ENCODE measurements around the gene MYO5A.
A peak's percentile ranks its signal among the peaks of the same experiment; 100 is the strongest.

Gene MYO5A

DNA sequence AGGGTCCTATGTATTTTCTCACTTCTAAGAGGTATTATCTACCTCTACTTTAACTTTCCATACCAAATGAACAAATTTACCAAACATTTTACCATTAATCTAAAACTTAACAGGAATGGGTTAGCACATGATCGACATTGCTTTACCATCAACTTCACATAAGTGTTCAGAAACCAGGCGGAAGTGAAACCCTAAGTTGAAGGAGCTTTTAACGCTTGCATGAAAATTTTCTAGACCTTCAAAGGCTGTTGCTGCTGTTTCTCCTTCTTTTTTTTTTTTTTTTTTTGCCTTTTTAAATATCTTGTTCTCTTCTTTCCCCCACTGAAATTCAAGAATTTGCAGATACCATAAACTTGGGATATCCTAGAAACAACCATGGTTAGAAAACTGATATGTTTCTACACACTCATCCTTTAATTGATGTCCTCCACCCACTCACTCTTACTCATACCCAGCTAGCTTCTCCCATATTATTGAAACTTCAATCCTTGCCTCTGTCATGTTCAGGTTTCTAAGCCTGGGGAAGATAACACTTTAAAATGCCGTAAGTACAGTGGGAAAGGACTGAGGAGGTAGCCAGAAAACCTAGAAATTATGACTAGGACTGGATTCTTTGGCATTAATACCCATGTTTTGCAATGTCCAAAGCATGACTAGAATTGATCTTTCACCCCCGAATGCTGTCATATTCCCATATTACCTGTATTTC lies 24.7 kb downstream of the MYO5A start:
- no peak for DNase-seq

DNA sequence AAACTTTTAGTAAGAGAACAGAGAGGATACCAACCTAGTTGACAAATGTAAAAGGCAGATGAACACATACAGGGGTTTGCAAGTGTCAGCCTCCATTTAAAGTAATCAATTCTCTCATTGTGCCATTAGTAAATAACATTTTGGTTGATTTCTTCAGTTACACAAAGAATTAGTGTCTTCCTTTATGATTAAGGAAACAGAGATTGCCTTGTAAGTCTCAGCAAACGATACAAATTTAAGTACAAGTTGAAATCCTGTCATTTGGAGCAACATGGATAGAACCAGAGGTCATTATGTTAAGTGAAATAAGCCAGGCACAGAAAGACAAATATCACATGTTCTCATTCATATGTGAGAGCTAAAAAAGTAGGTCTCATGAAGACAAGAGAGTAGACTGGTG lies 26.1 kb downstream of the MYO5A start:
- DNase-seq = no peak

DNA sequence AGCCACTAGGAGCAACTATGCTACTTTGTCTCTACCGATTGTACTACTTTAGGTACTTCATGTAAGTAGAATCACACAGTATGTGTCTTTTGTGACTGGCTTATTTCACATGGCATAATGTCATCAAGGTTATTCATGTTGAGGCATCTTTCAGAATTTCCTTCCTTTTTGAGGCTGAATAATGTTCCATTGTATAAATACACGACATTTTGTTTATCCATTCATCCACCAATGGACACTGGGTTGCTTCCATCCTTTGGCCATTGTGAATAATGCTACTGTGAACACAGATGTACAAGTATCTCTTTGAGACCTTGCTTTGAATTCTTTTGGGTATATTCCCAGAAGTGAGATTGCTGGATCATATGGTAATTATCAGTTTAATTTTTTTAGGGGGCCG lies 29.2 kb downstream of the MYO5A start:
- no peak for DNase-seq

DNA sequence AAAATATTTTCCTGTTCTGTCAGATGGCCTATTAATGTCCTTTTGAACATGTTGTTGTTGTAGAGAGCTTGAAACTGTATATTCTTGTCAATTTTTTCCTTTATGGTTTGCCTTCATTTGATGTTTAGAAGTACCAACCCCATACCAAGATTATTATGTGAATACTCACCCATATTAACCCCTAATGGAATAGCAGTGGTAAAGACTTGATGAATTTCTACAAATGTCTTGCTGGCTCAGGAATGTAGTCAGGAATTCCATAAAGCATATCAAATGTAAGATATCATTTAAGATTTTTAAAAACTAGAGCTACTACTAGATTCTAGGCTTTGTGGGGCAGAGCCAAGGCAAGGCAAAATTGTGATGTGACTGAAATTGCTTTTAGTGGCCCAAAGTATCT lies 30.0 kb downstream of the MYO5A start:
- DNase-seq = no peak

DNA sequence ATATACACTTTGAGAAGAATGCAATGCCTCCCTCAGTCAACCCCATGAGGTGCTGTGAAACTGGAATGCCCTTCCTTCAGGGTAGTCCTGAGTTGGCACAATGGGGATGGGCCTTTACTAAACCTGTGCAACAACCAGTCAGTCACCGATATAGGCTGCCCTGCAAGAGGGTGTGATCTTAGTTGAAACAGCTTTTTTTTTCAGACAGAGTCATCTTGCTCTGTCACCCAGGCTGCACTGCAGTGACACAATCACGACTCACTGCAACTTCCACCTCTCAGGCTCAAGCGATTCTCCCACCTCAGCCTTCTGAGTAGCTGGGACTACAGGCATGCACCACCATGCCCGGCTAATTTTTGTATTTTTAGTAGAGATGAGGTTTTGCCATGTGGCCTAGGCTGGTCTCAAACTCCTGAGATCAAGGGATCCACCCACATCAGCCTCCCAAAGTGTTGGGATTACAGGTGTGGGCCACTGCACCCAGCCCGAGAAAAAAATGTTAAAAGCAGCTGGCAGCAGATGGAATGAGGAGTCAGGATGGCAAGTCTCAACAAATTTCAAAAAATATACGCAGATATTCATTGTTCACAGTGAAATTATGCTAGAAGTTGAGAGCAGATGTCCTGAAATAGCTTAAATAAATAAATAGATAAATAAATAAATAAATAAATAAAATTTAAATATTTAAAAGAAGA lies 31.8 kb downstream of the MYO5A start:
- no peak for DNase-seq

DNA sequence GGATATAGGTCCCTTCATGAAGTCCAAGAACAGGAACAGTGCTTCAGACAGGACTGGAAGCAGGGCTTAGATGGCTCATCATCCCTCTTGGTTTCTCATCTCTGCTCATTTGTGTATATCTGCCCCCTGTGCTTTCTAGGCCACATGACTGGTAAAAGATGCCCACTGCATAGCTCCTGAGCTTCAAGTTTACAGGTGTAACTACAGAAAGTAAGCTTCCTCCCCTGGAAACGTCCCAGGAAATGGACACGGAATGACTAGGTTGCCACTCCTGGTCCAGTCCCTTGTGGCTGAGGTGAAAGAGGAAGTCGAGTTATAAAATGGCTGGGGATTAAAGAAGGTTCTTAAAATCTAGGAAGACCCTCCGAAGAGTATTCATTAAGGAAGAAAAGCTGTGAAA lies 32.5 kb downstream of the MYO5A start:
- DNase-seq = no peak

DNA sequence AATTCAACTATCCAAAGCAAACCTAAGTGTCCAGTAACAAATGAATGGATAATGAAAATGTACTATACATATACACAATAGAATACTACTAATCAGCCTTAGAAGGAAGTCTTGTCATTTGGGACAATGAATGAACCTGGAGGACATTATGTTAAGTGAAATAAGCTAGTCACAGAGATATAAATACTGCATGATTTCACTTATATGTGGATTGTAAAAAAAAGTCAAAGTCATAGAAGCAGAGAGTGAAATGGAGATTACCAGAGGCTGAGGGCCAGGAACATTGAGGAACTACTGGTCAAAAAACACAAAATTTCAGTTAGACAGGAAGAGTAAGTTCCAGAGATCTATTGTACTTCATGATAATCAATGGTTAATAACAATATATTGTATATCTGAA lies 33.6 kb downstream of the MYO5A start:
- DNase-seq = no peak

DNA sequence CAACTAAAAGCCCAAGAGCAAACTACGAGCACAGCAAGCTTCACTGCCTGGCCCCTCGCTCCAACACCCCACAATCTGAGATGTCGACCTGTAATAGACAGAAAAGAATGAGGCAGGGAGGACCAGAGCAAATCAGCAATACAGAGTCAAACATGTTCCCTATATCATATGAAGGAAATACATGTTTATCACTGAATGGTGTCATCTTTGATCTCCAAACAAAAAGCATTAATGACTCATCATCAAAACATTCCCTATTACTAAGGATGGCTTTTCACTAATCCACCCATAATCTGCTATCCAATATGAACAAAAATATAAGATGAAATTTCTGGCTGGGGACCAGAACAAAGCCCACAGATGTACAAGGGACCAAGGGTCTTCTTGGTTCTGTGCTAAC lies 34.7 kb downstream of the MYO5A start:
- DNase-seq = no peak

DNA sequence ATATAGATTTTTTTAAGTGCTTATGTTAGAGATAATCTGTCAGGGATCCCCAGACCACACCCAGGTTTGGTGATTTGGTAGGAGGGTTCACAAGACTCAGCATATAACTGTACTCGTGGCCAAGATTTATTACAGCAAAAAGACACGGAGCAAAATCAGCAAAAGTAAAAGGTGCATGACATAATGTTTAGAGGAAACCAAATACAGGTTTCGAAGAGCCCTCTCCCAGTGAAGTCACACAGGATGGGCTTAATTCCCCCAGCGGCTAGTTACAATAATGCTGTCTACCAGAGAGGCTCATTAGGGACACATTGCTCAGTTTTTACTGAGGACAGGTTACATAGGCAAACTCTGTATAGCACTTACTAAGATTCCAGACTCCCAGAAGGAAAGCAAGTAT lies 36.5 kb downstream of the MYO5A start:
- DNase-seq = no peak

DNA sequence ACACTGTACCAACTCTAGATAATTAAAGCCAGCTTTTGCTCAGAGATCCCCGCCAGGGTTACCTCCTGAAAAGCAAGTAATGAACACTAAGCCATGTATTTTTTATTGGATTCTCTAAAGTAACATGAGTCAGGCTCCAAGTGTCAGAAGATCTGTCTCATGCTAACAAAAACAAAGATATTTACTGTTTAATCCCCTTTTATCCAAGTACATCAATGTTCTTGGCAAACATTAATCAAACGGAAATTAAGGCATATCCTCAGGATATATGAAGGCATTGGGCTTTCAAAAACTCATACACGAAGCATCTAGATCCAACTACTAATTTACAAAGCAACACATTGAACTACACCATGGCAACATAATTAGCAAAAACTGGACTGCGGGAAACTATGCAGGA lies 37.2 kb downstream of the MYO5A start:
- no peak for DNase-seq

DNA sequence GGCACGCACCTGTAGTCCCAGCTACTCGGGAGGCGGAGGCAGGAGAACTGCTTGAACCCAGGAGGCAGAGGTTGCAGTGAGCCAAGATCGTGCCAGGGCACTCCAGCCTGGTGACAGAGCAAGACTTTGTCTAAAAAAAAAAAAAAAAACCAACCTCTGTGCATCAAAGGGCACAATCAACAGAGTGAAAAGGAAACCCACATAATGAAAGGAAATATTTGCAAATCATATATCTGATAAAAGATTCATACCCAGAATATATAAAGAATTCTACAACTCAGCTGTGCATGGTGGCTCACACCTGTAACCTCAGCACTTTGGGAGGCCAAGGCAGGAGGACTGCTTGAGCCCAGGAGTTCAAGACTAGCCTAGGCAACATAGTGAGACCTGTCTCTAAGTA lies 39.2 kb downstream of the MYO5A start:
- peak; percentile 25 for DNase-seq

DNA sequence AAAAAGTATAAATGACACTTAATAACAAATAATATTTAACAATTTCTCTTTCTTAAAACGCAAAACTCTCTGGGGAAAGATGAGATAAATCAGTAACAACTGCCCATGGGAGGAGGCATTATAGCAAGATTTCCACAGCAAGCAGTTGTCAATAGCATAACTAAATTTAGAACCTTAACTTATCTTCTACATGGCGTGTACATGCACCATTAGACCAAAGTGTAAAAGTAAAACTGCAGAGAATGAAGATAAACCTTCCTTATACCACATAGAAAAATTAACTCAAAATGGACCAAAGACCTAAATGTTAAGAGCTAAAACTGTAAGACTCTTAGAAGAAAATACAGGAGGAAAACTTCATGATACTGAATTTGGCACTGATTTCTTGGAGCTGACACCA lies 39.9 kb downstream of the MYO5A start:
- no peak for DNase-seq

DNA sequence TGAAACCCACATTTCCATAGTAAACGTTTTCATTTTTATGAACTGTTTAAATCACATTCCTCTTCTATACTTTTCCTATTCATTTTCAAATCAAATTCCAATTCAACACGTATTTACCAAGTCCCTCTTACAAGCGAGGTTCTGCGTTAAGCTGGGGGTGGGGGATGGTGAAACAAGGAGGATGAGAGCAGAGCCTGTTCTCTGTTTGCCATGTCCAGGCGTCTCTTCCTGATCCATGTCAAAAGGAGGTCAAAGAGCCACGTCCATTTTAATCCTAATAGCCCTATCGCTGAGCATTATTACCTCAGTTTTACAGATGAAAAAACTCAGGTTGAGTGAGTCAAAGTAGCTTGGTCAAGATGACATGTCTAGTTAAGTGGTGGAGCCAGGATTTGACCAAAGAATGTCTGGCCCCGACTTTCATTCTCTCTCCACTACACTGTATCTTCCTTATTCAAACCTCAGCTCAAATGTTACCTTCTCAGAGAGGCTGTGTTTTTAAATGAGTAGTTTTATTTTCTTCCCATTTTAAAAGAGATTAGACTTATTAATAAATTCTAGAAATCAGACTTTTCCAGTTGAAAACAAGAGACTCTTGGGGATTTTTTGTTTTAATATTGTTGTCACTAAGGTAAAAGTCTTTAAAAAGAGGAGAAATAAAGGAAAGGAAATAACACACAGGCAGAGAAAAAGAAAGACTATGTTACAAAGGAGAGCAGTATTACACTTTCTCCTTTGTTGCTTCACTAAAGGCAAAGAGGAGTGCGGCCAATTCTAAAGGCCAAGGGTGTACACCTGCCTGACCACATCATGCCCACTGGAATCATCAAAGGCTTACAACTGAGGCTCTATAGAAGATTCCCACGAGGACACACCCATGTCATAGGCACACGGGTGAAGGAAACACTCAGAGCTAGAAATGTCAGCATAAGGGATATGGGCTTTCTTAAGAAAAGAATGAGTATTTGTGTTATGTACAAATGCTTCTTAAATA lies 42.4 kb downstream of the MYO5A start:
- DNase-seq = no peak

DNA sequence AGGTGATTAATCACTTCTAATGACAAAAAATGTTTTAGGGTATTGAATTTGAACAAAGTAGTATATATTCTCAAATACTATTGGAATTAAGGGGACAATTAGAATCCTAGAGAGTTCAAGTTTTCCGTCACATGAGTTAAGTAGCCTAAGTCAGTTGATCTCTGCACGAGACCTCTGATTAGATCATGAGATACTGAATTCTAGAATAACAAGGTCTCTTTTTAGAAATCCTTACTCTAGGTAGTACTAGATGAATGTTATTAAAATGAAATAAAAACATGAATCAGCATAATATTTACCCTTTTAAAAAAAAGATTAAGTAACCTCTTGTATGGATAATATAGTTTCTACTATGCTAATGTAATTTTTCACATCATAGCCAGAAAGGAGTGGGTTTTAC lies 43.4 kb downstream of the MYO5A start:
- DNase-seq = no peak

DNA sequence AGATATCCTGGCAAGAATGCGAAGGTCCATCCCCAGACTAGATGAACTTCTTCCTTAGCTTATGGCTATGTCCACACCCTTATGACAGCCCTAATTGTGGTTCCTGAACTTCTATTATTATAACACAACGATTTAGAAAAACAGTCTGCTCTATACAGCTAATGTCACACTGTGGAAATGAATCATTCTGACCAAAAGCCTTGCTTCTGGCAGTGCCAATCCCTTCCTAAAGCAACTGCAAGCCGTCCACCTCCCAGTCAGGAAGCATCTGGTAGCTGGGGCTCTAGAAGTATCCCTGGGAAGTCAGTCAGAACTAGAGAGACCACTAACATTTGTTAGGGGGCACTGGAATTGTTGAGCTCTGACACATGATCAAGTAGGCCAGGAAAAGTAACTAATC lies 45.0 kb downstream of the MYO5A start:
- DNase-seq = no peak

DNA sequence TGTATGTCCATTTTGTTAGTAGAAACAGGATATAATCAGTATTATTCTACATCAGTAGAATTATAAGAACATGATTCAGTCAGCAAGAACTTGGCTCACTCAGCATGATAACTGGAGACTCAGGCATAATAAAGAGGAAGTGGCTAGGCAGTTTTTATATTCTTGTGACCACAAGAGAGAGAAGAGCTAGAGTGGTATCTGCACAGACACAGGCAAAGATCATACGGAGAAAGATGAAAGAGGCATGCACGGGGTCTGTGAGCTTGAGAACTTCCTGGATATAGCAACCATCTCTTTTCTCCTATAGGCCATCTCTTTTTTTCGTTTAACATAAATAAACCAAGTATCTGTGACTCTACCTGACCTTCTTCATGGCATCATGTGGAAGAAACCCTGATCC lies 46.8 kb downstream of the MYO5A start:
- DNase-seq = peak; percentile 88

DNA sequence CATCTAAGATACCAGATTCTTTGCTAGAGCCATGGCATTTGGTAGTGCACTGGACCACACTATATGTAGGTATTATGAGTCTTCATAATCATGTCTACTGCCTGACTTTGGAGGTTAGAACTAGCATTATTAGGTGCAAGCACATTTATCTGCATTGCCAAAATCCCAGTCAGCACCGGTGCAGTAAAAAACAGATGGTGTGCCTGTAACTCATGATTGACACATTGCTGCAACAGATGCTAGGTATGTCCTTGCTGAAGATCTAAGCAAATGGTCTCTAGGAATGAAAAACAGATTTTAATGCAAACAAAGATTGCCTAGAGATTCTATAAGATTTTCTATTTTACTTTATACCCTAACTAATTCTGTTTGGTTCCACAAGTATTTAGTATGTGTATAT lies 47.7 kb downstream of the MYO5A start:
- DNase-seq = no peak

DNA sequence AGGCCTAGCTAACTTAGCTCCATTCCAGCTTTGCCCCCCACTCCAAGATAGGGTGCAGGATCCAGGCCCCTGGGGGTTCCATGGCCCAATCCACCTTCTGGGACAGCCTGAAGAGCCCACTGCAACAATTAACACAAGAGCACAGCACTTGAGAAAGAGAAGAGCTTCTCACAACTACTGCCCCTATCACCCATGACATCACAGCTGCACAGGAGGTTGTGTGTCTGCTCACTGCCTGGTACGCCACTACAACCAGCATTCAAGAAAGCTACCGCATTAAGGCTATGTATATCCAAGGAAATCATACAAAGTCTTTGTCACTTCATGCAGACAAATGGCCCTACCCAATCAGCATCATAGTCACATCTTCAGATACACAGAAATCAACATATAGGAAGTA lies 62.0 kb downstream of the MYO5A start:
- no peak for DNase-seq

DNA sequence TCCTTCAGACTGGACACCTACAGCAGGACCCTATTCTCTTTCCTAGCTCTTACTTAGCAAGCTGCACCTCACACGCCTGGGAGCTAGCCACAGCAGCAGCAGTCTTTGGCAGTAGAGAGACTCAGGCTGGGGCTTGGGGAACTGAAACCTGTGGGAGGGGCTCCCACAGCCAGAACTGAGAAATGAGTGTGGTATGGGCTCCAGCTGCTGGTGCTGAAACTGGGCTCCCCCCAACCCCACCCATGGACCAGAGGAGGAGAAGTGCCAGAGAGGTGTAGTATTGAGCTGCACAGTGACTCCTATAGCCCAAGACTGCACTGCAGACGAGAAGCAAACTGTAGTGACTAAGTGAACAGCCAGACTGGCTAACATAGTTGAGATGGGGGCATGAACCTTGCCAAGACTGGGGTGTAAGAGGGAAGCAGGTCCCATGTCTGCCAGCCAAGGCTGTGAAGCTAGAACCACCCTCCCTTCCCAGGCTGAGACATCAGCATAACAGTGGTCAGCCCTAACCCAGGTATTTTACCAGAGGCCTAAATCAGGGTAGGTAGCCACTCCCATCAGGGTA lies 62.5 kb downstream of the MYO5A start:
- DNase-seq = peak; percentile 5

DNA sequence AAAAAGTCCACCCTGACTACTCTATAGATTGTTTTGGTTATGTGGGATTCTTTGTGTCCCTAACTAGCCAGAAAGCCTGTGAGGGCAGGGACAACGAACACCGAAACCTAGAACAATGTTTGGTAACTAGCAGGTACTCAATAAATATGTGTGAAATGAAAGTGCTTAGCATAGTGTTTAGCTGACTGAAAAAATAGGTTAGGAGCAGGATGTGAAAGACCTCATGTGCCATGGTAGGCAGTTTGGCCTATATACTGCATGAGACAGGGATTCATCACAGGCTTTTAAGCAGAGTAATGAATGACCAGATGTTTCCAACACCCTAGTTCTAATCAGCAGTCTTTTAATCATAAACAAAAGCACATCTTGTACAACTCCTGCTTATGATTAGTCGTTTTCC lies 64.2 kb downstream of the MYO5A start:
- peak; percentile 31 for DNase-seq

DNA sequence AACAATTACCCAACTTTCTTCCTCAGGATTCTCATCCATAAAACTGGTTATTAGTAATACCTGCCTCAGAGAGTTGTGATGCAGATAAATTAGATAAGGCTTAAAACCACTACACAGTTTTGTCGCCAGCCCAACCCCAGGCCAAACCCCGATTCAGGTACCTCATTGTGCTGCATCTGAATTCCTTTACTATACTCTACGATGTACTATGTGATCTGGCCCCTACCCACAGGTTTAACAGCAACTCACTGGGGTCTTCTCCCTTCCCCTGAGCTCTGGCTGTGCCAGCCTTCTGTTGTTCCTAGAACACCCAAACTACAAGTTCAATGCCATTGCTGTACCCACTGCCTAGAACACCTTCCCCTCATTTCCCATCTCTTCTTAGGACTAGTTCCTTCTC lies 64.6 kb downstream of the MYO5A start:
- no peak for DNase-seq

DNA sequence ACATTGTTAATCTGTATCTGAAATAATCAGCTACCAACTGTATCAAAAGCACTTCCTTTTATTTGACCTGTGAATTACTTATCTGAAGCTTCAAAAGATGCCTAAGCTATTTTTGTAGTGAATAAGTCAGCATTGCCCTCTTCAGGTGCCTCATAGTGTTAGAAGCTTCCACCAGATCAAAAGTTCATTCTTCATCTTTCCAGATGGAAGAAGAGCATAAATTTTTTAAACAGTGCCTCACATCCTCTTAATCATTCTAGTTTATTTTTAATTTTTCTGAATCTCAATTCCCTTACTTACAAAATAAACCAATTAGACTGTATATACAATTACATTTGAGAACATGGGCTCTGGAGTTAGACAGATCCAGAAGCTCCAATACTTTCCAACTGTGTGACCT lies 65.0 kb downstream of the MYO5A start:
- DNase-seq = peak; percentile 12

DNA sequence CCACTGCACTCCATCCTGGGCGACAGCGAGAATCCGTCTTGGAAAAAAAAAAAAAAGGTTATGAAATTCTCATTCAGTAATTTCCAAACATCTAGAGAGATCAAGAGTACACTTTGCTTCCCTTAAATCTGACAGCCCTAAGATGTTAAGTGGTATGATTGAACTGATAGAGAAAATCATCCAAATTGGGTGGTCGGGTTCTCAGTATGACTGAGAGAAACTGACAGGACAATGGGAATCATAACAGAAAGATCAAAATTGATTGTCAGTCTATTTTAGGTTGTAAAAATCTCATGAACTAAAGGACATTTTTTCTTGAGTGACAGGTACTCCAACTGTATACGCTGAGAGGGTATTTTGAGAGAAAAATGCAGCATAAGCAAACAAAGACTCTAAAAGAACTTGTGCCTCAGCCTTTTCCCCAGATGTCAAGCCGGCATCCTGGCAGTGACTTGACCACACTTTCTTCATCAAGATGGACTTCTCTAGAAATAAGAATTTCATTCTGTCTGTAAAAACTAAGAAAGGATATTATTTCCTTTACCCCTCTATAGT lies 65.8 kb downstream of the MYO5A start:
- no peak for DNase-seq
